ENCODE results near the gene KRTAP10-7. TPM values are rescaled to one million over a fixed set of nuclear protein-coding genes. Genes with fewer than 3 reads are reported as not detected.
"Not testable (repeated sequence)": the region's sequence is repeated elsewhere in the genome, so short reads cannot be mapped to it uniquely, and the experiment has no call there.

KRTAP10-7 gene
- not detected for total RNA-seq

- intact Hi-C loops (cut with micrococcal nuclease); H3K9me3 Mint-ChIP-seq; ATAC-seq; H3K4me3 Mint-ChIP-seq; H3K27ac Mint-ChIP-seq; H3K4me1 Mint-ChIP-seq (ENCODE audit: low read depth); H3K27me3 Mint-ChIP-seq; CTCF ChIA-PET; POLR2A ChIA-PET; H3K36me3 Mint-ChIP-seq (ENCODE audit: low read depth); DNase-seq: not testable (repeated sequence)
Observed at GRCh38 chr21:44600118-44600978, at the start of gene KRTAP10-7. KRTAP10-7 (plus strand) TSS chr21:44600597; CDS start chr21:44600622, 25 bp downstream.

GRCh38 chr21:44550807-44551206 lies 49.6 kb upstream of the KRTAP10-7 start:
- ATAC-seq (no peak), DNase-seq (no peak)
- Mint-ChIP-seq H3K9me3 (peaks cover 18% of the 10 kb centered on the region), H3K36me3 (ENCODE audit: low read depth) (peaks cover 13% of the 10 kb centered on the region), H3K27ac (no peak overlapping the region), H3K27me3 (no peaks in the 10 kb centered on the region), H3K4me1 (ENCODE audit: low read depth) (peaks cover 28% of the 10 kb centered on the region), H3K4me3 (no peak overlapping the region)
- TF ChIP-seq CTCF (IDR thresholded peaks at IDR 0.05), result no peak
- ChIA-PET POLR2A (no interaction called here), CTCF (no interaction called here)
- intact Hi-C loops (cut with micrococcal nuclease), result no loop called here

GRCh38 chr21:44551340-44551961 lies 48.9 kb upstream of the KRTAP10-7 start, which contains the start of gene KRTAP10-2:
KRTAP10-2 (minus strand) TSS chr21:44551505; CDS start chr21:44551458, 47 bp downstream.
- ChIA-PET POLR2A (no interaction called here), CTCF (no interaction called here)
- DNase-seq, result no peak
- peaks cover 18% of the 10 kb centered on the region for H3K9me3 Mint-ChIP-seq
- no peaks in the 10 kb centered on the region for H3K27me3 Mint-ChIP-seq
- peaks cover 28% of the 10 kb centered on the region for H3K4me1 Mint-ChIP-seq (ENCODE audit: low read depth)
- H3K36me3 Mint-ChIP-seq (ENCODE audit: low read depth), result peaks cover 13% of the 10 kb centered on the region
- TF ChIP-seq CTCF (IDR thresholded peaks at IDR 0.05), result no peak
- H3K4me3 Mint-ChIP-seq, result no peak within 1 kb of the TSS
- ATAC-seq, result no peak
- H3K27ac Mint-ChIP-seq, result no peak within 1 kb of the TSS
- intact Hi-C loops (cut with micrococcal nuclease), result no loop called here

GRCh38 chr21:44552136-44552535 lies 48.3 kb upstream of the KRTAP10-7 start:
- intact Hi-C loops (cut with micrococcal nuclease), result no loop called here
- H3K27ac Mint-ChIP-seq, result no peak overlapping the region
- peaks cover 11% of the 10 kb centered on the region for H3K9me3 Mint-ChIP-seq
- ChIA-PET CTCF (no interaction called here), POLR2A (no interaction called here)
- peaks cover 6% of the 10 kb centered on the region for H3K36me3 Mint-ChIP-seq (ENCODE audit: low read depth)
- DNase-seq (no peak), ATAC-seq (no peak)
- H3K4me1 Mint-ChIP-seq (ENCODE audit: low read depth), result peaks cover 24% of the 10 kb centered on the region
- H3K4me3 Mint-ChIP-seq, result no peak overlapping the region
- no peak for TF ChIP-seq CTCF (IDR thresholded peaks at IDR 0.05)
- no peaks in the 10 kb centered on the region for H3K27me3 Mint-ChIP-seq

GRCh38 chr21:44552681-44553080 lies 47.7 kb upstream of the KRTAP10-7 start:
- CTCF ChIA-PET, result no interaction called here
- Mint-ChIP-seq H3K9me3 (peaks cover 5% of the 10 kb centered on the region), H3K4me1 (ENCODE audit: low read depth) (peaks cover 19% of the 10 kb centered on the region), H3K27me3 (no peaks in the 10 kb centered on the region), H3K27ac (no peak overlapping the region), H3K4me3 (no peak overlapping the region), H3K36me3 (ENCODE audit: low read depth) (peaks cover under 1% of the 10 kb centered on the region)
- POLR2A ChIA-PET, result no interaction called here
- TF ChIP-seq CTCF (IDR thresholded peaks at IDR 0.05), result no peak
- no peak for ATAC-seq
- no peak for DNase-seq
- intact Hi-C loops (cut with micrococcal nuclease), result no loop called here

All from activated CD8-positive, alpha-beta T cell treated with anti-CD3 and anti-CD28 coated beads for 36 hours (primary cell).